ENCODE results near the gene OPTC. TPM values are rescaled to one million over a fixed set of nuclear protein-coding genes. Genes with fewer than 3 reads are reported as not detected.

OPTC gene
- total RNA-seq, 1 experiment from 2014 or later = not detected

DNA sequence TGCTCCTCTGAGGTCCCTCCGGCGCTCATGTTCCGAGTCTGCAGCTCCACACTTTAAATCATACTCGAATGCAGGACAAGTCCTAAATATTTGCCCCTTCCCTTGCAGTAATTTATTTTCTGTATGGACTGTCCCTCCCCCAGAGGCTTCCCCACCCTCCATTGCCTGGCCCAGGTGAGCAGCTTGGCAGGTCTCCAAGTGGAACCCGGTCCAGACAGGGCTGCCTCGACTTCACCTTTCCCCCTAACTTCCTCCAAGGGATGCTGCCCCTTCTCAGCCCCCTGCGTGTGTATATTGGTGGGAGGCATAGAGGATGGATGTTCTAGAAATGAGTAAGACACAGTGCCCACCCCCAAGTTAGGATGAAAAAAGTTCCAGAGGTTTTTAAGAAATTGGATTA is 5.4 kb upstream of the OPTC start:
- ATAC-seq = no peak
- Histone ChIP-seq H3K79me2 (ENCODE audit: insufficient read depth, low read length) (no peaks in the 10 kb centered on the region), H3K9ac (ENCODE audit: low read length) (no peak overlapping the region), H3K4me3 (replicated peaks in 1 of 2; ENCODE audit: low read depth in 1 of 2, low read length in 2 of 2) (no peak overlapping the region), H2AFZ (ENCODE audit: low read depth, low read length, poor library complexity, severe bottlenecking) (no peak overlapping the region), H4K20me1 (ENCODE audit: insufficient read depth) (no peaks in the 10 kb centered on the region), H3K9me3 (ENCODE audit: control insufficient read depth in 1 of 2, insufficient read depth in 1 of 2, low read depth in 1 of 2, low read length in 2 of 2) (no peaks in the 10 kb centered on the region), H3K27me3 (ENCODE audit: insufficient read depth, low read length) (no peaks in the 10 kb centered on the region), H3K4me2 (ENCODE audit: low read length) (no peak overlapping the region), H3K9me2 (ENCODE audit: insufficient read depth) (no peaks in the 10 kb centered on the region), H3K36me3 (ENCODE audit: control insufficient read depth in 1 of 2, insufficient read depth in 2 of 2, low read length in 2 of 2) (no peaks in the 10 kb centered on the region), H3K27ac (ENCODE audit: low read depth, low read length) (no peak overlapping the region), H3K4me1 (ENCODE audit: control insufficient read depth in 1 of 2, insufficient read depth in 2 of 2, low read length in 2 of 2) (peaks cover 4 to 12% of the 10 kb centered on the region in 2 experiments; a peak in 2 of 4 replicates)
- TF ChIP-seq, protein P1, sequence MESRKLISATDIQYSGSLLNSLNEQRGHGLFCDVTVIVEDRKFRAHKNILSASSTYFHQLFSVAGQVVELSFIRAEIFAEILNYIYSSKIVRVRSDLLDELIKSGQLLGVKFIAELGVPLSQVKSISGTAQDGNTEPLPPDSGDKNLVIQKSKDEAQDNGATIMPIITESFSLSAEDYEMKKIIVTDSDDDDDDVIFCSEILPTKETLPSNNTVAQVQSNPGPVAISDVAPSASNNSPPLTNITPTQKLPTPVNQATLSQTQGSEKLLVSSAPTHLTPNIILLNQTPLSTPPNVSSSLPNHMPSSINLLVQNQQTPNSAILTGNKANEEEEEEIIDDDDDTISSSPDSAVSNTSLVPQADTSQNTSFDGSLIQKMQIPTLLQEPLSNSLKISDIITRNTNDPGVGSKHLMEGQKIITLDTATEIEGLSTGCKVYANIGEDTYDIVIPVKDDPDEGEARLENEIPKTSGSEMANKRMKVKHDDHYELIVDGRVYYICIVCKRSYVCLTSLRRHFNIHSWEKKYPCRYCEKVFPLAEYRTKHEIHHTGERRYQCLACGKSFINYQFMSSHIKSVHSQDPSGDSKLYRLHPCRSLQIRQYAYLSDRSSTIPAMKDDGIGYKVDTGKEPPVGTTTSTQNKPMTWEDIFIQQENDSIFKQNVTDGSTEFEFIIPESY (IDR thresholded peaks at IDR 0.05; ENCODE audit: extremely low read depth, insufficient replicate concordance, low read length) = no peak
- TF ChIP-seq ZFX (IDR thresholded peaks at IDR 0.05) (no peak), SP1 (IDR thresholded peaks at IDR 0.05; ENCODE audit: low read depth) (no peak), TCF7L2 (IDR thresholded peaks at IDR 0.05; ENCODE audit: borderline replicate concordance, extremely low read depth, insufficient read depth, insufficient read length) (no peak), CTCF (IDR thresholded peaks at IDR 0.05 in 2 of 3, conservative IDR thresholded peaks at IDR 0.05 in 1 of 3; ENCODE audit: borderline replicate concordance in 1 of 3, insufficient read depth in 1 of 3, low read depth in 2 of 3, low read length in 2 of 3) (no peak), ELF1 (IDR thresholded peaks at IDR 0.05; ENCODE audit: borderline replicate concordance, low read depth) (no peak), ZNF274 (IDR thresholded peaks at IDR 0.05; ENCODE audit: low read depth, low read length) (no peak), POLR2A (IDR thresholded peaks at IDR 0.05; ENCODE audit: borderline replicate concordance, extremely low read depth, insufficient read depth, insufficient read length) (no peak), JUND (IDR thresholded peaks at IDR 0.05) (no peak)
- TF ChIP-seq, protein P2, sequence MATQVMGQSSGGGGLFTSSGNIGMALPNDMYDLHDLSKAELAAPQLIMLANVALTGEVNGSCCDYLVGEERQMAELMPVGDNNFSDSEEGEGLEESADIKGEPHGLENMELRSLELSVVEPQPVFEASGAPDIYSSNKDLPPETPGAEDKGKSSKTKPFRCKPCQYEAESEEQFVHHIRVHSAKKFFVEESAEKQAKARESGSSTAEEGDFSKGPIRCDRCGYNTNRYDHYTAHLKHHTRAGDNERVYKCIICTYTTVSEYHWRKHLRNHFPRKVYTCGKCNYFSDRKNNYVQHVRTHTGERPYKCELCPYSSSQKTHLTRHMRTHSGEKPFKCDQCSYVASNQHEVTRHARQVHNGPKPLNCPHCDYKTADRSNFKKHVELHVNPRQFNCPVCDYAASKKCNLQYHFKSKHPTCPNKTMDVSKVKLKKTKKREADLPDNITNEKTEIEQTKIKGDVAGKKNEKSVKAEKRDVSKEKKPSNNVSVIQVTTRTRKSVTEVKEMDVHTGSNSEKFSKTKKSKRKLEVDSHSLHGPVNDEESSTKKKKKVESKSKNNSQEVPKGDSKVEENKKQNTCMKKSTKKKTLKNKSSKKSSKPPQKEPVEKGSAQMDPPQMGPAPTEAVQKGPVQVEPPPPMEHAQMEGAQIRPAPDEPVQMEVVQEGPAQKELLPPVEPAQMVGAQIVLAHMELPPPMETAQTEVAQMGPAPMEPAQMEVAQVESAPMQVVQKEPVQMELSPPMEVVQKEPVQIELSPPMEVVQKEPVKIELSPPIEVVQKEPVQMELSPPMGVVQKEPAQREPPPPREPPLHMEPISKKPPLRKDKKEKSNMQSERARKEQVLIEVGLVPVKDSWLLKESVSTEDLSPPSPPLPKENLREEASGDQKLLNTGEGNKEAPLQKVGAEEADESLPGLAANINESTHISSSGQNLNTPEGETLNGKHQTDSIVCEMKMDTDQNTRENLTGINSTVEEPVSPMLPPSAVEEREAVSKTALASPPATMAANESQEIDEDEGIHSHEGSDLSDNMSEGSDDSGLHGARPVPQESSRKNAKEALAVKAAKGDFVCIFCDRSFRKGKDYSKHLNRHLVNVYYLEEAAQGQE (IDR thresholded peaks at IDR 0.05; ENCODE audit: low read depth) = no peak
- intact Hi-C loops (cut with micrococcal nuclease) = no loop called here
- no TSS peak for BruUV-seq (replicated peaks)
- ChIA-PET RAD21 (ENCODE audit: low non-redundant PET in 1 of 2, low total read pairs in 2 of 2, uncharacterized antibody in 2 of 2, unreplicated experiment in 2 of 2) (interaction anchor here (0.7 to 1.8 kb wide), 6 partner anchors 140 to 216 kb away, joined by 3 to 5 read pairs (median 3); no protein-coding TSS in a partner anchor), CTCF (interaction anchor here (1.0 to 3.0 kb wide), 11 partner anchors 13 to 221 kb away, joined by 3 to 28 read pairs (median 10); partner anchors contain the start of gene PRELP), POLR2A (interaction anchor here (0.9 to 1.0 kb wide), 2 partner anchors 16 to 182 kb away, joined by 3 to 4 read pairs; no protein-coding TSS in a partner anchor)
- DNase-seq (ENCODE audit: low read depth, low spot score) = no peak
